Spinal cord (tissue), 10 donors: ENCODE data around the gene TBC1D8. TPM values are rescaled to one million over a fixed set of nuclear protein-coding genes. Genes with fewer than 3 reads are reported as not detected.
"Not testable (repeated sequence)": the region's sequence is repeated elsewhere in the genome, so short reads cannot be mapped to it uniquely, and the experiment has no call there.

Source experiments
- DNase-seq, 6 donors: peaks; one replicate each; pipeline versions ENCODE4 v3.0.0 to v3.0.0-alpha.2; 2013 to 2015; ENCODE audit warnings: low spot score in 6 of 6, low read depth in 4 of 6
- H3K27ac ChIP-seq: one replicate; pipeline ENCODE4 v1.5.1; 2013; ENCODE audit warnings: low read depth, low read length, control low read depth
- H3K27me3 ChIP-seq: one replicate; pipeline ENCODE4 v1.6.1; 2013; ENCODE audit warnings: low read length; ENCODE audit not compliant: control insufficient read depth, insufficient read depth
- H3K36me3 ChIP-seq: one replicate; pipeline ENCODE4 v1.6.1; 2013; ENCODE audit warnings: low read length; ENCODE audit not compliant: control insufficient read depth, insufficient read depth
- H3K4me1 ChIP-seq: one replicate; pipeline ENCODE4 v1.6.1; 2013; ENCODE audit warnings: low read length; ENCODE audit not compliant: control insufficient read depth, insufficient read depth
- H3K4me3 ChIP-seq: one replicate; pipeline ENCODE4 v1.5.1; 2013; ENCODE audit warnings: low read depth, low read length, control low read depth
- H3K9me3 ChIP-seq: one replicate; pipeline ENCODE4 v1.6.1; 2013; ENCODE audit warnings: low read length; ENCODE audit not compliant: control insufficient read depth, insufficient read depth
- WGBS: methylation state at CpG from one replicate; pipeline ENCODE4 v1.1.5; 2013; ENCODE audit warnings: missing lambda C conversion rate; ENCODE audit not compliant: insufficient coverage; 5-methylcytosine and 5-hydroxymethylcytosine counted together
- polyA plus RNA-seq, 2 donors: library from polyadenylated mRNA; unstranded; fragments of 120-200 nt; gene quantifications; one replicate each; pipeline ENCODE4 v1.2.1, GENCODE V29; 2013; ENCODE audit not compliant: insufficient read length in 2 of 2
- total RNA-seq, 2 donors: library from RNA; depleted of rRNA in 1 of 2; stranded (reverse); fragments of 120-200 nt in 1 of 2; fragments of >200 nt in 1 of 2; gene quantifications; one replicate each; pipeline versions ENCODE4 v1.2.3 to v1.2.4, GENCODE V29; 2013 to 2014
- donor health status: healthy.

Gene TBC1D8
- total and polyA plus RNA-seq, 4 donors: 16.7 to 21.3 (median 18.0) TPM

DNA sequence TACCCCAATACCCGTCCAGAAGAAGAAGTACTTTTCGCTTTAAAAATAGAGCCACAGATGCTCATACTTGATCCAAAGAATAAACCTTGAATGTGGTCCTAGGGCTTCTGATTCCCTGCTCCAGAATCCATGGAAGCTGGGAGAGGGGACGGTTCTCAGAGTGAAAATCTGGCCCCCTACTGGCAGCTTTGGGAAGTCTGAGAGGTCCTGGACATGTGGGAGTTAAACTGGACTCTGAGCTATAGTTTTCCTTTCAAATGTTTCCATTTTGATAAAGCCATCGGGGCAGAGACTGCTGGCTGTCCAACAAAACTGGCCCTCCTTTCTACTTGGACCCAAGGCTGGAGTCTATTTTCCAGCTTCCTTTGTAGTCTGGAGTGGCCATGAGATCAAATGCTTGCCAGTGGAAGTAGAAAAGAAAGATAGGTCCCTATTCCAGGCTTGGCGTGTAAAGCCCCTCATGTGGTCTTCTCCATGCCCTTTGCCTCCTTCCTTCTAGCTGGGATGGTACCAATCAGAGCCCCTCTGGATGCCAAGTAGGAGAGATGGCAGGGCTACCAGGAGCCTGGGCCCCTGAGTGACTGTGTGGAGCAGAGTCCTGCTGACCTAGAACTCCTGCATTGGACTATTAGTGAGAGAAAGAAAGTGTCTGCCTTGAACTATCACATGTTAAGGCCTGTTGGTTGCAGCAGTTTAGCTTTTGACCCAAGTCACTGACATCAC is 37.7 kb upstream of the TBC1D8 start:
- Histone ChIP-seq H3K4me3 (no peak overlapping the region), H3K9me3 (no peaks in the 10 kb centered on the region), H3K4me1 (no peaks in the 10 kb centered on the region), H3K27ac (no peak overlapping the region), H3K36me3 (no peaks in the 10 kb centered on the region), H3K27me3 (no peaks in the 10 kb centered on the region)
- WGBS: 60% methylated on average over 2 of the region's 5 CpGs
- peak in 2 of 6 donors; percentile 21 to 32 for DNase-seq

- Histone ChIP-seq H3K27me3 (no peaks in the 10 kb centered on the region), H3K9me3 (no peaks in the 10 kb centered on the region), H3K4me1 (no peaks in the 10 kb centered on the region), H3K27ac (no peak overlapping the region), H3K4me3 (no peak overlapping the region), H3K36me3 (no peaks in the 10 kb centered on the region)
- WGBS: no CpG with 5 or more reads among the region's 2 CpGs
- DNase-seq: no peak
Measured at GRCh38 chr2:101187131-101187530, 35.9 kb upstream of the TBC1D8 start.

DNA sequence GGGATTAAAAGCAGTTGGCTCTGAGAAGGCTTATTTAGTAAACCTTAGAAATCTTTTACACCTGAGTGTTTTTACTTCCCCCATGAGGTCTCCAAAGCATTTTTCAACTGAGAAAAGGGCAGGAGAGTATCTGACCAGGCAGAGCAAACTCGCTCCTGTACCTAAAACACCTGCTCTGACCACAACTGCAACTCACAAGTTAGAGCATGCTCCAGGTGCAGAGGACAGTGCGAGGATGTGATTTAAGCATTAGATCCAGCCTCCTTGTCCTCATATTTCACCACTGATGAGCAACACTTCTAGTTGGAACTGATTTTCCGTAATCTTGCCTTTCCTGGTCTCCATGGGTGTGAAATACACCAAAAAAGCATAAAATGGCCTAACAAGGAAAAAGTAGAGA is 34.5 kb upstream of the TBC1D8 start:
- H3K27me3 ChIP-seq: no peaks in the 10 kb centered on the region
- no peak overlapping the region for H3K4me3 ChIP-seq
- no peak for DNase-seq
- 100% methylated on average over 2 of the region's 3 CpGs for WGBS
- no peak overlapping the region for H3K27ac ChIP-seq
- no peaks in the 10 kb centered on the region for H3K4me1 ChIP-seq
- H3K9me3 ChIP-seq: no peaks in the 10 kb centered on the region
- H3K36me3 ChIP-seq: no peaks in the 10 kb centered on the region

- no peaks in the 10 kb centered on the region for H3K9me3 ChIP-seq
- H3K27me3 ChIP-seq: no peaks in the 10 kb centered on the region
- H3K36me3 ChIP-seq: no peaks in the 10 kb centered on the region
- H3K27ac ChIP-seq: no peak overlapping the region
- DNase-seq: no peak
- H3K4me1 ChIP-seq: no peaks in the 10 kb centered on the region
- no peak overlapping the region for H3K4me3 ChIP-seq
- no CpG with 5 or more reads among the region's 4 CpGs for WGBS
Measured at GRCh38 chr2:101185085-101185484, 33.9 kb upstream of the TBC1D8 start.

DNA sequence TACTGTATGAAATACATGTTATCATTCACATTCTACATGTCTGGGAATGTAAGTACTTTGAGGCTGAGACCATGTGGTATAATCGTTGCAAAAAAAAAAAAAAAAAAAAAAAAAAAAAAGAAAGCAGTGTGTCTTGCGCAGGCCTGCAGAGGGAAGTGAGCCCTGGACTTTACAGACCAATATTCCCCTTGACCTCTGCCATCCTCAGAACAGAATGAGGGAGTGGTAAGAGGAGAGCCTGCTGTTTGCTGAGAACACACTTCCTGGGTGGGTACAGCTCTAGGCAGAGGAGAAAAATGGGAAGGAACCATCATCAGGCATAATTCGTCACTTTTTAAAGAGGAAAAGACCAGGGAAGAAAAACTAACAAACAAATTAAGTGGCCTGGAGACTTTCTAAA is 28.8 kb upstream of the TBC1D8 start:
- no peaks in the 10 kb centered on the region for H3K9me3 ChIP-seq
- H3K36me3 ChIP-seq: no peaks in the 10 kb centered on the region
- H3K27me3 ChIP-seq: no peaks in the 10 kb centered on the region
- no peaks in the 10 kb centered on the region for H3K4me1 ChIP-seq
- no CpG with 5 or more reads among the region's 3 CpGs for WGBS
- no peak overlapping the region for H3K27ac ChIP-seq
- DNase-seq: no peak
- H3K4me3 ChIP-seq: no peak overlapping the region

- no peaks in the 10 kb centered on the region for H3K36me3 ChIP-seq
- H3K4me3 ChIP-seq: no peak overlapping the region
- H3K4me1 ChIP-seq: no peaks in the 10 kb centered on the region
- H3K27me3 ChIP-seq: no peaks in the 10 kb centered on the region
- peaks cover 1% of the 10 kb centered on the region for H3K9me3 ChIP-seq
- WGBS: 82% methylated on average over 4 of the region's 4 CpGs
- H3K27ac ChIP-seq: no peak overlapping the region
- no peak for DNase-seq
Measured at GRCh38 chr2:101176803-101177202, 25.6 kb upstream of the TBC1D8 start.

- no peak overlapping the region for H3K27ac ChIP-seq
- H3K36me3 ChIP-seq: no peaks in the 10 kb centered on the region
- no peak overlapping the region for H3K4me3 ChIP-seq
- WGBS: 100% methylated on average over 1 of the region's 3 CpGs
- no peaks in the 10 kb centered on the region for H3K27me3 ChIP-seq
- peaks cover 1% of the 10 kb centered on the region for H3K9me3 ChIP-seq
- no peaks in the 10 kb centered on the region for H3K4me1 ChIP-seq
- no peak for DNase-seq
Measured at GRCh38 chr2:101175991-101176390, 24.8 kb upstream of the TBC1D8 start.

DNA sequence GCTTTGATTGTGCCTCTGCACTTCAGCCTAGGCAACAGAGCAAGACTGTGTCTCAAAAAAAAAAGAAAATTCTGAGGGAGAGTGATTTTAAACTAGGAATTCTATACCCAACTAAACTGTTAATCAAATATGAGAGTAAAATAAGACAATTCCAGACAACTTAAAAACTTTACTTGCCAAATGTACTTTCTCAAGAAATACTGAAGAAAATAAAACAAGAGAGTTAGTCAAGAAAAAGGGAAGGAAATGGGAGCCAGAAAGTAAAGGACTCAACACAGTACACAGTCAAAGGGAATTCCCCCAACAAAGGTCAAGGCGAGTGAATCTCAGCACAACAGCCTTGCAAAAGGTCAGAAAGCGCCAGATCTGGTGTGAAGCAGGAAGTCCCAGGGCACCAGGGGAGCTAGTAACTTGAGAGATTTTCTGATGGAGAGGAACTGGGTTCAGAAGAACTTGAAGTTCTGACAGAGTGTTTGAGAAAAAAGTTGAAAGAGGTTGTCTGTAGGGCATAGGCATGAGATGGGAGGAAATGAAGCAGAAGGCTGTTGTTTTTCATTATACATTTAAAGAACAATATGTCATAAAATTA is 22.6 kb upstream of the TBC1D8 start:
- H3K9me3 ChIP-seq: peaks cover 1% of the 10 kb centered on the region
- no peak for DNase-seq
- no peaks in the 10 kb centered on the region for H3K4me1 ChIP-seq
- no peaks in the 10 kb centered on the region for H3K27me3 ChIP-seq
- H3K27ac ChIP-seq: no peak overlapping the region
- WGBS: 50% methylated on average over 1 of the region's 2 CpGs
- no peaks in the 10 kb centered on the region for H3K36me3 ChIP-seq
- no peak overlapping the region for H3K4me3 ChIP-seq

DNA sequence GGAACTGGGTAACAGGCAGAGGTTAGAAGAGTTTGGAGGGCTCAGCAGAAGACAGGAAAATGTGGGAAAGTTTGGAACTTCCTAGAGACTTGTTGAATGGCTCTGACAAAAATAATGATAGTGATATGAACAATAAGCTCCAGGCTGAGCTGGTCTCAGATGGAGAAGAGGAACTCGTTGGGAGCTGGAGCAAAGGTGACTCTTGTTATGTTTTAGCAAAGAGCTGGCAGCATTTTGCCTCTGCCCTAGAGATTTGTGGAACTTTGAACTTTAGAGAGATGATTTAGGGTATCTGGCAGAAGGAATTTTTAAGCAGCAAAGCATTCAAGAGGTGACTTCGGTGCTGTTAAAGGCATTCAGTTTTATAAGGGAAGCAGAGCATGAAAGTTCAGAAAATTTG is 18.6 kb upstream of the TBC1D8 start:
- H3K27ac ChIP-seq, H3K4me3 ChIP-seq, H3K36me3 ChIP-seq, DNase-seq, H3K27me3 ChIP-seq, H3K9me3 ChIP-seq, H3K4me1 ChIP-seq: not testable (repeated sequence)
- 72% methylated on average over 2 of the region's 2 CpGs for WGBS

- no CpG with 5 or more reads among the region's 1 CpG for WGBS
Measured at GRCh38 chr2:101168706-101169105, 17.5 kb upstream of the TBC1D8 start.

More at GRCh38 chr2:101168706-101169105, 17.5 kb upstream of the TBC1D8 start:
- H3K4me3 ChIP-seq: no peak overlapping the region
- H3K36me3 ChIP-seq: no peaks in the 10 kb centered on the region
- no peaks in the 10 kb centered on the region for H3K27me3 ChIP-seq
- DNase-seq: no peak
- no peak overlapping the region for H3K27ac ChIP-seq
- H3K4me1 ChIP-seq: no peaks in the 10 kb centered on the region
- peaks cover 5% of the 10 kb centered on the region for H3K9me3 ChIP-seq
